Astrocyte (in vitro differentiated cells and primary cell): Measurements from ENCODE around the gene CFAP97.

ENCODE experiments used
- CTCF ChIP-seq: IDR thresholded peaks from 2 replicates; pipeline ENCODE4 v1.5.1; 2011; ENCODE audit warnings: low read depth, mild to moderate bottlenecking, inconsistent platforms, low read length, moderate library complexity; ENCODE audit not compliant: insufficient read depth
- EZH2 ChIP-seq: IDR thresholded peaks from 2 replicates; pipeline ENCODE4 v1.6.1; 2012; ENCODE audit warnings: mild to moderate bottlenecking, low read length, inconsistent platforms; ENCODE audit not compliant: insufficient read depth

GRCh38 chr4:185141777-185142176 lies 62.0 kb downstream of the CFAP97 start:
- TF ChIP-seq CTCF (no peak), EZH2 (no peak)
